Natural killer cell (primary cell): Measurements from ENCODE around the gene TEX14. TPM values are rescaled to one million over a fixed set of nuclear protein-coding genes. Genes with fewer than 3 reads are reported as not detected.

ENCODE experiments used
- ATAC-seq, 3 donors: fragments of 150-1000 bp in 2 of 3; fragments of 200-7000 bp in 1 of 3; cut with Tn5 transposase; 1 replicate in 1 of 3; 2 replicates in 2 of 3; pipeline ENCODE4 v1.10.0; 2021; ENCODE audit warnings: mild to moderate bottlenecking in 2 of 3, moderate library complexity in 2 of 3
- DNase-seq, 2 donors: peaks; one replicate each; pipeline versions ENCODE4 v3.0.0 to v3.0.0-alpha.2; 2013 to 2021; ENCODE audit warnings: mixed read lengths in 1 of 2
- H3K27ac ChIP-seq: one replicate; pipeline ENCODE4 v1.5.1; 2013; ENCODE audit warnings: mild to moderate bottlenecking, low read length
- H3K27me3 ChIP-seq: one replicate; pipeline ENCODE4 v1.6.1; 2013; ENCODE audit warnings: low read length; ENCODE audit not compliant: control insufficient read depth, insufficient read depth
- H3K36me3 ChIP-seq: one replicate; pipeline ENCODE4 v1.6.1; 2013; ENCODE audit warnings: low read length; ENCODE audit not compliant: control insufficient read depth, insufficient read depth
- H3K4me1 ChIP-seq: one replicate; pipeline ENCODE4 v1.6.1; 2013; ENCODE audit warnings: low read length; ENCODE audit not compliant: control insufficient read depth, insufficient read depth
- H3K4me3 ChIP-seq: one replicate; pipeline ENCODE4 v1.5.1; 2013; ENCODE audit warnings: low read length
- H3K9me3 ChIP-seq: one replicate; pipeline ENCODE4 v1.6.1; 2013; ENCODE audit warnings: low read length; ENCODE audit not compliant: control insufficient read depth, insufficient read depth
- H3K27ac Mint-ChIP-seq, 2 donors: one replicate each; pipeline ENCODE4 v1.8.0; 2022; ENCODE audit warnings: mild to moderate bottlenecking in 2 of 2, mixed read lengths in 2 of 2, moderate library complexity in 1 of 2
- H3K27me3 Mint-ChIP-seq, 2 donors: one replicate each; pipeline ENCODE4 v1.8.0; 2022; ENCODE audit warnings: low read depth in 2 of 2, mixed read lengths in 2 of 2
- H3K36me3 Mint-ChIP-seq: one replicate; pipeline ENCODE4 v1.8.0; 2022; ENCODE audit warnings: mixed read lengths
- H3K4me1 Mint-ChIP-seq, 2 donors: one replicate each; pipeline ENCODE4 v1.8.0; 2022; ENCODE audit warnings: mixed read lengths in 2 of 2
- H3K4me3 Mint-ChIP-seq: one replicate; pipeline ENCODE4 v1.8.0; 2022; ENCODE audit warnings: mild to moderate bottlenecking, moderate library complexity, mixed read lengths
- H3K9me3 Mint-ChIP-seq, 2 donors: one replicate each; pipeline ENCODE4 v1.8.0; 2022; ENCODE audit warnings: mixed read lengths in 2 of 2
- CTCF ChIP-seq: fragments of 200-600 bp; IDR thresholded peaks from one replicate; pipeline ENCODE4 v1.8.0; 2022; ENCODE audit warnings: antibody characterized with exemption
- WGBS: methylation state at CpG from one replicate; pipeline ENCODE4 v1.1.7; 2013; ENCODE audit warnings: missing lambda C conversion rate; ENCODE audit not compliant: insufficient coverage; 5-methylcytosine and 5-hydroxymethylcytosine counted together
- intact Hi-C: fragments of 100-400 bp; cut with micrococcal nuclease; formaldehyde crosslinking; loops from one replicate; pipeline ENCODE4 v1.14.2; 2022
- total RNA-seq, 4 donors: library from RNA; stranded (reverse); fragments of 120-200 nt in 1 of 4; gene quantifications; one replicate each; pipeline versions ENCODE4 v1.2.3 to v1.2.4, GENCODE V29; 2013 to 2022

TEX14 gene
- total RNA-seq, 3 donors from 2014 or later (not counting 1 experiment from before 2014, with no cell fraction given) = 0.29 to 1.1 (median 0.89) TPM

- no peak for ATAC-seq
- Mint-ChIP-seq H3K27ac (no peak overlapping the region), H3K4me1 (no peaks in the 10 kb centered on the region), H3K36me3 (no peaks in the 10 kb centered on the region), H3K27me3 (peaks cover 6 to 7% of the 10 kb centered on the region in 2 donors), H3K9me3 (no peaks in the 10 kb centered on the region), H3K4me3 (no peak overlapping the region)
- Histone ChIP-seq H3K27ac (no peak overlapping the region), H3K4me3 (no peak overlapping the region), H3K36me3 (no peaks in the 10 kb centered on the region), H3K9me3 (no peaks in the 10 kb centered on the region), H3K27me3 (no peaks in the 10 kb centered on the region), H3K4me1 (no peaks in the 10 kb centered on the region)
- no peak for TF ChIP-seq CTCF
- no peak for DNase-seq
- WGBS = 95% methylated on average over 2 of the region's 2 CpGs
- intact Hi-C loops = no loop called here
Observed at GRCh38 chr17:58580671-58581070, 111.2 kb downstream of the TEX14 start.

GRCh38 chr17:58577696-58578095 lies 114.1 kb downstream of the TEX14 start:
- Mint-ChIP-seq H3K27me3 (peaks cover 0 to 4% of the 10 kb centered on the region in 2 donors), H3K4me1 (no peaks in the 10 kb centered on the region), H3K9me3 (no peaks in the 10 kb centered on the region), H3K36me3 (no peaks in the 10 kb centered on the region), H3K27ac (no peak overlapping the region), H3K4me3 (no peak overlapping the region)
- Histone ChIP-seq H3K4me3 (no peak overlapping the region), H3K36me3 (no peaks in the 10 kb centered on the region), H3K27ac (no peak overlapping the region), H3K27me3 (no peaks in the 10 kb centered on the region), H3K9me3 (no peaks in the 10 kb centered on the region), H3K4me1 (no peaks in the 10 kb centered on the region)
- WGBS = 45% methylated on average over 7 of the region's 7 CpGs
- intact Hi-C loops = loop anchor here (2.0 kb wide), 1 partner anchor 427 kb away; no protein-coding TSS in a partner anchor
- peak; percentile 61 for TF ChIP-seq CTCF
- peak in 1 of 3 donors; percentile 59 for ATAC-seq
- DNase-seq = peak; percentile 20 to 72

GRCh38 chr17:58576679-58577367 lies 115.0 kb downstream of the TEX14 start:
- intact Hi-C loops = loop anchor here (2.0 kb wide), 1 partner anchor 428 kb away; no protein-coding TSS in a partner anchor
- no peak for TF ChIP-seq CTCF

GRCh38 chr17:58575511-58575910 lies 116.3 kb downstream of the TEX14 start:
- 8% methylated on average over 1 of the region's 1 CpG for WGBS
- no peak for ATAC-seq
- intact Hi-C loops = no loop called here
- no peak overlapping the region for H3K4me3 Mint-ChIP-seq
- H3K27me3 Mint-ChIP-seq = peaks cover 0 to 4% of the 10 kb centered on the region in 2 donors
- TF ChIP-seq CTCF = no peak
- no peak overlapping the region for H3K4me3 ChIP-seq
- H3K4me1 Mint-ChIP-seq = no peaks in the 10 kb centered on the region
- no peaks in the 10 kb centered on the region for H3K36me3 ChIP-seq
- no peak overlapping the region for H3K27ac Mint-ChIP-seq
- H3K27me3 ChIP-seq = no peaks in the 10 kb centered on the region
- no peaks in the 10 kb centered on the region for H3K36me3 Mint-ChIP-seq
- H3K4me1 ChIP-seq = no peaks in the 10 kb centered on the region
- no peaks in the 10 kb centered on the region for H3K9me3 Mint-ChIP-seq
- no peaks in the 10 kb centered on the region for H3K9me3 ChIP-seq
- no peak for DNase-seq
- no peak overlapping the region for H3K27ac ChIP-seq

More at GRCh38 chr17:58576679-58577367, 115.0 kb downstream of the TEX14 start:
- H3K36me3 Mint-ChIP-seq = no peaks in the 10 kb centered on the region
- H3K4me3 Mint-ChIP-seq = no peak overlapping the region
- WGBS = 54% methylated on average over 2 of the region's 3 CpGs
- H3K27ac ChIP-seq = no peak overlapping the region
- H3K4me1 ChIP-seq = no peaks in the 10 kb centered on the region
- H3K27ac Mint-ChIP-seq = no peak overlapping the region
- no peak overlapping the region for H3K4me3 ChIP-seq
- H3K9me3 ChIP-seq = no peaks in the 10 kb centered on the region
- H3K27me3 ChIP-seq = no peaks in the 10 kb centered on the region
- no peaks in the 10 kb centered on the region for H3K4me1 Mint-ChIP-seq
- DNase-seq = no peak
- ATAC-seq = no peak
- H3K36me3 ChIP-seq = no peaks in the 10 kb centered on the region
- no peaks in the 10 kb centered on the region for H3K9me3 Mint-ChIP-seq
- H3K27me3 Mint-ChIP-seq = peaks cover 0 to 4% of the 10 kb centered on the region in 2 donors
